HepG2 (cell line): ENCODE results near the gene SLC22A7. TPM values are rescaled to one million over a fixed set of nuclear protein-coding genes. Genes with fewer than 3 reads are reported as not detected.

Source experiments
- EHMT2 ChIP-seq: fragments of 200-600 bp; sonication (generic); IDR thresholded peaks from 2 replicates; pipeline ENCODE4 v1.7.0; 2017; ENCODE audit warnings: antibody characterized with exemption, low read depth, low read length, borderline replicate concordance
- GTF3A ChIP-seq: sonication (generic); formaldehyde crosslinking; conservative IDR thresholded peaks from 2 replicates; pipeline ENCODE4 v1.4.0; 2020; ENCODE audit warnings: mild to moderate bottlenecking, missing genetic modification reagents
- MED13 ChIP-seq: sonication (generic); formaldehyde crosslinking; IDR thresholded peaks from 2 replicates; pipeline ENCODE4 v1.5.0; 2020; ENCODE audit warnings: missing genetic modification reagents
- SATB2 ChIP-seq: sonication (generic); formaldehyde crosslinking; IDR thresholded peaks from 2 replicates; pipeline ENCODE4 v1.5.0; 2020; ENCODE audit warnings: missing genetic modification reagents
- TEAD2 ChIP-seq: sonication (generic); formaldehyde crosslinking; IDR thresholded peaks from 2 replicates; pipeline ENCODE4 v1.9.0; 2021; ENCODE audit warnings: missing genetic modification reagents
- U2AF1 ChIP-seq: fragments of 200-400 bp; formaldehyde crosslinking; optimal IDR thresholded peaks from 2 replicates; pipeline ENCODE3; 2017; ENCODE audit warnings: mild to moderate bottlenecking, low read depth, low read length
- ZC3H13 ChIP-seq: sonication (generic); formaldehyde crosslinking; IDR thresholded peaks from 2 replicates; pipeline ENCODE4 v1.8.1; 2023; ENCODE audit warnings: mild to moderate bottlenecking, missing genetic modification reagents, moderate library complexity
- ZFP36 ChIP-seq: fragments of 150-350 bp; IDR thresholded peaks from 2 replicates; pipeline ENCODE4 v1.6.1; 2018; ENCODE audit warnings: borderline replicate concordance, low read length, low read depth; ENCODE audit not compliant: partially characterized antibody
- ZNF644 ChIP-seq: IDR thresholded peaks from 2 replicates; pipeline ENCODE4 v1.6.1; 2016; ENCODE audit warnings: low read depth
- ZNF772 ChIP-seq: sonication (generic); formaldehyde crosslinking; IDR thresholded peaks from 2 replicates; pipeline ENCODE4 v1.5.0; 2020; ENCODE audit warnings: mild to moderate bottlenecking, missing genetic modification reagents
- polyA plus RNA-seq, 8 experiments: library from polyadenylated mRNA; depleted of rRNA in 3 of 8; stranded (reverse) in 7 of 8; unstranded in 1 of 8; fragments of >200 nt; fragmentation: Illumina TruSeq in 4 of 8; extraction: Trizol in 4 of 8; gene quantifications; 2 replicates each; pipeline versions ENCODE4 v1.2.1 to v1.2.3, GENCODE V29; 2011 to 2016; ENCODE audit warnings: low read depth in 4 of 8, missing spikeins in 1 of 8, mixed read lengths in 1 of 8; ENCODE audit not compliant: insufficient read depth in 1 of 8
- total RNA-seq, 5 experiments: library from RNA; depleted of rRNA; stranded (reverse); fragments of >200 nt; fragmentation: Illumina TruSeq; extraction: Trizol; gene quantifications; 2 replicates each; pipeline ENCODE4 v1.2.3, GENCODE V29; 2016; ENCODE audit warnings: low read depth in 1 of 5
- TF ChIP-seq, protein P1 (sequence below): sonication (generic); formaldehyde crosslinking; conservative IDR thresholded peaks from 2 replicates; pipeline ENCODE4 v1.4.0; 2020; ENCODE audit warnings: missing genetic modification reagents
- TF ChIP-seq, protein P2 (sequence below): sonication (generic); formaldehyde crosslinking; IDR thresholded peaks from 2 replicates; pipeline ENCODE4 v1.5.0; 2020; ENCODE audit warnings: mild to moderate bottlenecking, missing genetic modification reagents, borderline replicate concordance
- TF ChIP-seq, protein P3 (sequence below): sonication (generic); formaldehyde crosslinking; IDR thresholded peaks from 2 replicates; pipeline ENCODE4 v1.4.0; 2020; ENCODE audit warnings: mild to moderate bottlenecking, missing genetic modification reagents
- TF ChIP-seq, protein P4 (sequence below), 2 experiments: sonication (generic) in 1 of 2; formaldehyde crosslinking in 1 of 2; IDR thresholded peaks; 2 replicates each; pipeline versions ENCODE4 v1.6.1 to v1.9.0; 2014 to 2022; ENCODE audit warnings: antibody characterized with exemption in 1 of 2, borderline replicate concordance in 1 of 2, inconsistent platforms in 1 of 2, low read depth in 1 of 2, missing genetic modification reagents in 1 of 2
- TF ChIP-seq, protein P5 (sequence below): sonication (generic); formaldehyde crosslinking; IDR thresholded peaks from 2 replicates; pipeline ENCODE4 v1.8.0; 2023; ENCODE audit warnings: mild to moderate bottlenecking, missing genetic modification reagents
- TF ChIP-seq, protein P6 (sequence below): sonication (generic); formaldehyde crosslinking; IDR thresholded peaks from 2 replicates; pipeline ENCODE4 v1.8.0; 2022; ENCODE audit warnings: missing genetic modification reagents, mild to moderate bottlenecking, moderate library complexity, borderline replicate concordance

Gene SLC22A7
- total and polyA plus RNA-seq, 2 of the 13 experiments (the other 11 are each of a cell fraction or from before 2014, with no cell fraction given): 5.3 to 22.6 TPM

DNA sequence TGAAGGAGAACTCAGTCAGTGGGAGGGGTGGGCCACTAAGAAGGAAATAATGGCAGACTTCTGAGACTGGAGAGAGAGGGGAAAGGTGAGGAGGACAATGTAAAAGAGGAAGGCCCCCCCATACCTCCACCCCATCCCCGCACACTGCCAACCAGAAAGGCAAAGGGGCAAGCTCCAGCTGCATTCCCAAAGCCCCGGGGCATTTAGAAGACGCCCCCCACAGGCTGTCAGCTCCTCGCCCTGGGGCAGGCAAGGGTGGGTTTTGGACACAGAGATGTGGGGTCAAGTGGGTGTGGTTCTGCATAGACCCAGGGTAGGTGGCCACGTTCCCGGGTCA is 20.8 kb upstream of the SLC22A7 start (continued):
- TF ChIP-seq, protein P1, sequence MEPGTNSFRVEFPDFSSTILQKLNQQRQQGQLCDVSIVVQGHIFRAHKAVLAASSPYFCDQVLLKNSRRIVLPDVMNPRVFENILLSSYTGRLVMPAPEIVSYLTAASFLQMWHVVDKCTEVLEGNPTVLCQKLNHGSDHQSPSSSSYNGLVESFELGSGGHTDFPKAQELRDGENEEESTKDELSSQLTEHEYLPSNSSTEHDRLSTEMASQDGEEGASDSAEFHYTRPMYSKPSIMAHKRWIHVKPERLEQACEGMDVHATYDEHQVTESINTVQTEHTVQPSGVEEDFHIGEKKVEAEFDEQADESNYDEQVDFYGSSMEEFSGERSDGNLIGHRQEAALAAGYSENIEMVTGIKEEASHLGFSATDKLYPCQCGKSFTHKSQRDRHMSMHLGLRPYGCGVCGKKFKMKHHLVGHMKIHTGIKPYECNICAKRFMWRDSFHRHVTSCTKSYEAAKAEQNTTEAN: 0 out of 2 replicates have a peak, but pooled peaks have one; percentile 37
- TF ChIP-seq SATB2 (CRISPR knock-in tag): peak; percentile 33; the same call in 1 of the 2 replicates
- TF ChIP-seq, protein P2, sequence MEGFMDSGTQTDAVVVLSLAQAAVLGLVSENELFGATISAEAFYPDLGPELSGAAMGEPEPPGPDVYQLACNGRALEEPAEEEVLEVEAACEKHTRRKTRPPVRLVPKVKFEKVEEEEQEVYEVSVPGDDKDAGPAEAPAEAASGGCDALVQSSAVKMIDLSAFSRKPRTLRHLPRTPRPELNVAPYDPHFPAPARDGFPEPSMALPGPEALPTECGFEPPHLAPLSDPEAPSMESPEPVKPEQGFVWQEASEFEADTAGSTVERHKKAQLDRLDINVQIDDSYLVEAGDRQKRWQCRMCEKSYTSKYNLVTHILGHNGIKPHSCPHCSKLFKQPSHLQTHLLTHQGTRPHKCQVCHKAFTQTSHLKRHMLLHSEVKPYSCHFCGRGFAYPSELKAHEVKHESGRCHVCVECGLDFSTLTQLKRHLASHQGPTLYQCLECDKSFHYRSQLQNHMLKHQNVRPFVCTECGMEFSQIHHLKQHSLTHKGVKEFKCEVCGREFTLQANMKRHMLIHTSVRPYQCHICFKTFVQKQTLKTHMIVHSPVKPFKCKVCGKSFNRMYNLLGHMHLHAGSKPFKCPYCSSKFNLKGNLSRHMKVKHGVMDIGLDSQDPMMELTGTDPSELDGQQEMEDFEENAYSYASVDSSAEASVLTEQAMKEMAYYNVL: peak; percentile 84; the same call in 1 of the 2 replicates
- TF ChIP-seq ZNF772: no peak
- TF ChIP-seq, protein P3, sequence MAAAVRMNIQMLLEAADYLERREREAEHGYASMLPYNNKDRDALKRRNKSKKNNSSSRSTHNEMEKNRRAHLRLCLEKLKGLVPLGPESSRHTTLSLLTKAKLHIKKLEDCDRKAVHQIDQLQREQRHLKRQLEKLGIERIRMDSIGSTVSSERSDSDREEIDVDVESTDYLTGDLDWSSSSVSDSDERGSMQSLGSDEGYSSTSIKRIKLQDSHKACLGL (CRISPR knock-in tag): 0 out of 2 replicates have a peak, but pooled peaks have one; percentile 28
- TF ChIP-seq ZC3H13 (CRISPR knock-in tag): 0 out of 2 replicates have a peak, but pooled peaks have one; percentile 15
- no peak for TF ChIP-seq ZFP36
- peak; percentile 78; the same call in 1 of the 2 replicates for TF ChIP-seq MED13 (CRISPR knock-in tag)
- TF ChIP-seq GTF3A (CRISPR knock-in tag): no peak
- TF ChIP-seq, protein P4, sequence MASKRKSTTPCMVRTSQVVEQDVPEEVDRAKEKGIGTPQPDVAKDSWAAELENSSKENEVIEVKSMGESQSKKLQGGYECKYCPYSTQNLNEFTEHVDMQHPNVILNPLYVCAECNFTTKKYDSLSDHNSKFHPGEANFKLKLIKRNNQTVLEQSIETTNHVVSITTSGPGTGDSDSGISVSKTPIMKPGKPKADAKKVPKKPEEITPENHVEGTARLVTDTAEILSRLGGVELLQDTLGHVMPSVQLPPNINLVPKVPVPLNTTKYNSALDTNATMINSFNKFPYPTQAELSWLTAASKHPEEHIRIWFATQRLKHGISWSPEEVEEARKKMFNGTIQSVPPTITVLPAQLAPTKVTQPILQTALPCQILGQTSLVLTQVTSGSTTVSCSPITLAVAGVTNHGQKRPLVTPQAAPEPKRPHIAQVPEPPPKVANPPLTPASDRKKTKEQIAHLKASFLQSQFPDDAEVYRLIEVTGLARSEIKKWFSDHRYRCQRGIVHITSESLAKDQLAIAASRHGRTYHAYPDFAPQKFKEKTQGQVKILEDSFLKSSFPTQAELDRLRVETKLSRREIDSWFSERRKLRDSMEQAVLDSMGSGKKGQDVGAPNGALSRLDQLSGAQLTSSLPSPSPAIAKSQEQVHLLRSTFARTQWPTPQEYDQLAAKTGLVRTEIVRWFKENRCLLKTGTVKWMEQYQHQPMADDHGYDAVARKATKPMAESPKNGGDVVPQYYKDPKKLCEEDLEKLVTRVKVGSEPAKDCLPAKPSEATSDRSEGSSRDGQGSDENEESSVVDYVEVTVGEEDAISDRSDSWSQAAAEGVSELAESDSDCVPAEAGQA (IDR thresholded peaks at IDR 0.05; ENCODE audit: low read depth): 0 out of 2 replicates have a peak, but pooled peaks have one; percentile 11
- TF ChIP-seq, protein P4 (CRISPR knock-in tag; IDR thresholded peaks at IDR 0.05; ENCODE audit: borderline replicate concordance): no peak
- TF ChIP-seq, protein P5, sequence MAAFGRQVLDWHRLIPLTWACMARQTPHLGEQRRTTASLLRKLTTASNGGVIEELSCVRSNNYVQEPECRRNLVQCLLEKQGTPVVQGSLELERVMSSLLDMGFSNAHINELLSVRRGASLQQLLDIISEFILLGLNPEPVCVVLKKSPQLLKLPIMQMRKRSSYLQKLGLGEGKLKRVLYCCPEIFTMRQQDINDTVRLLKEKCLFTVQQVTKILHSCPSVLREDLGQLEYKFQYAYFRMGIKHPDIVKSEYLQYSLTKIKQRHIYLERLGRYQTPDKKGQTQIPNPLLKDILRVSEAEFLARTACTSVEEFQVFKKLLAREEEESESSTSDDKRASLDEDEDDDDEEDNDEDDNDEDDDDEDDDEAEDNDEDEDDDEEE (CRISPR knock-in tag): 0 out of 2 replicates have a peak, but pooled peaks have one; percentile 45
- TF ChIP-seq, protein P6, sequence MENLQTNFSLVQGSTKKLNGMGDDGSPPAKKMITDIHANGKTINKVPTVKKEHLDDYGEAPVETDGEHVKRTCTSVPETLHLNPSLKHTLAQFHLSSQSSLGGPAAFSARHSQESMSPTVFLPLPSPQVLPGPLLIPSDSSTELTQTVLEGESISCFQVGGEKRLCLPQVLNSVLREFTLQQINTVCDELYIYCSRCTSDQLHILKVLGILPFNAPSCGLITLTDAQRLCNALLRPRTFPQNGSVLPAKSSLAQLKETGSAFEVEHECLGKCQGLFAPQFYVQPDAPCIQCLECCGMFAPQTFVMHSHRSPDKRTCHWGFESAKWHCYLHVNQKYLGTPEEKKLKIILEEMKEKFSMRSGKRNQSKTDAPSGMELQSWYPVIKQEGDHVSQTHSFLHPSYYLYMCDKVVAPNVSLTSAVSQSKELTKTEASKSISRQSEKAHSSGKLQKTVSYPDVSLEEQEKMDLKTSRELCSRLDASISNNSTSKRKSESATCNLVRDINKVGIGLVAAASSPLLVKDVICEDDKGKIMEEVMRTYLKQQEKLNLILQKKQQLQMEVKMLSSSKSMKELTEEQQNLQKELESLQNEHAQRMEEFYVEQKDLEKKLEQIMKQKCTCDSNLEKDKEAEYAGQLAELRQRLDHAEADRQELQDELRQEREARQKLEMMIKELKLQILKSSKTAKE: no peak
- TF ChIP-seq ZNF644 (CRISPR knock-in tag): no peak
- TF ChIP-seq TEAD2 (CRISPR knock-in tag): no peak
- TF ChIP-seq U2AF1: peak; percentile 1
- TF ChIP-seq EHMT2: no peak
